ENCODE results near the gene TSEN54.

TSEN54 gene

DNA sequence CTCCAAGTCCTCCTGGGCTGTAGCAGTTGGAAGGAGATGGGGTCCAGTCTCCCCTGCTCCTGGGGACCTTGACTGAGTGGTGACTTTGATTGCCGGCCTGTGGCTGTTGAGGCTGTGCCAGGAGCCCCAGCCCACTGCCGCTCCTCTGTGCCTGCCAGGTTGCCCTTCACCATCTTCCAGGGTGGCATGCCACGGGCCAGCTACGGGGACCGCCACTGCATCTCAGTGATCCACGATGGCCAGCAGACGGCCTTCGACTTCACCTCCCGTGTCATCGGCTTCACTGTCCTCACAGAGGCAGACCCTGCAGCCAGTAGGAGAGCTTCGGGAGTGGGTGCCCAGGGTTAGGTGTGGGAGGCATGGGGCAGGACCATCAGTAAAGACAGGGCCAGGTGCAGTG lies 47.9 kb downstream of the TSEN54 start:
- TF ChIP-seq, protein P1, sequence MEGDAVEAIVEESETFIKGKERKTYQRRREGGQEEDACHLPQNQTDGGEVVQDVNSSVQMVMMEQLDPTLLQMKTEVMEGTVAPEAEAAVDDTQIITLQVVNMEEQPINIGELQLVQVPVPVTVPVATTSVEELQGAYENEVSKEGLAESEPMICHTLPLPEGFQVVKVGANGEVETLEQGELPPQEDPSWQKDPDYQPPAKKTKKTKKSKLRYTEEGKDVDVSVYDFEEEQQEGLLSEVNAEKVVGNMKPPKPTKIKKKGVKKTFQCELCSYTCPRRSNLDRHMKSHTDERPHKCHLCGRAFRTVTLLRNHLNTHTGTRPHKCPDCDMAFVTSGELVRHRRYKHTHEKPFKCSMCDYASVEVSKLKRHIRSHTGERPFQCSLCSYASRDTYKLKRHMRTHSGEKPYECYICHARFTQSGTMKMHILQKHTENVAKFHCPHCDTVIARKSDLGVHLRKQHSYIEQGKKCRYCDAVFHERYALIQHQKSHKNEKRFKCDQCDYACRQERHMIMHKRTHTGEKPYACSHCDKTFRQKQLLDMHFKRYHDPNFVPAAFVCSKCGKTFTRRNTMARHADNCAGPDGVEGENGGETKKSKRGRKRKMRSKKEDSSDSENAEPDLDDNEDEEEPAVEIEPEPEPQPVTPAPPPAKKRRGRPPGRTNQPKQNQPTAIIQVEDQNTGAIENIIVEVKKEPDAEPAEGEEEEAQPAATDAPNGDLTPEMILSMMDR (IDR thresholded peaks at IDR 0.05; ENCODE audit: low read depth, low read length, missing control alignments): no peak
- Histone ChIP-seq H3K36me3 (replicated peaks) (no peaks in the 10 kb centered on the region), H3K27ac (no peak overlapping the region), H3K27me3 (replicated peaks) (no peaks in the 10 kb centered on the region), H3K4me3 (ENCODE audit: low read depth, low read length) (no peak overlapping the region)
- no peak for DNase-seq
- in situ Hi-C loops (cut with HindIII; ENCODE audit: low pct_ligation_motif_present, low sequenced_read_pairs): no loop called here

DNA sequence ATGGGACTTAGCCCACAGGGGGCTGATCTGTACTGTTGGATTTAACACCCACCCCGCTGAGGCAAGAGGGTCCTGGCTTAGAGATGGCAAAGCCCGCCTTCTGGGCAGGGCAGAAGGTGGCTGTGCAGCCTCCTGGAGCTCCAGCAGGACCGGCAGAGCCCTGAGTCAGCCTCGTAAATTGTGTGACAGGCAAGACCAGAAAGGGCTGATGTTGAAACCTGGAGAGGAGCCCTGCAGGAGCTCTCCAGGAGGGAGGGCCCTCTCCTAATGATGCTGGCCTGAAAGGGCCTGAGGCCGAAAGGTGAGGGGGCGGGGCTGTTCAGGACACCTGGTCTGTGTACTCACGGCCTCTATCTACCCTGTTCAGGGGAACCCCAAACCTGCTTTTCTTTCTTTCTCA lies 48.7 kb downstream of the TSEN54 start:
- Histone ChIP-seq H3K36me3 (replicated peaks) (no peaks in the 10 kb centered on the region), H3K27ac (no peak overlapping the region), H3K27me3 (replicated peaks) (no peaks in the 10 kb centered on the region), H3K4me3 (ENCODE audit: low read depth, low read length) (no peak overlapping the region)
- no peak for DNase-seq
- TF ChIP-seq, protein P1 (IDR thresholded peaks at IDR 0.05; ENCODE audit: low read depth, low read length, missing control alignments): no peak
- in situ Hi-C loops (cut with HindIII; ENCODE audit: low pct_ligation_motif_present, low sequenced_read_pairs): no loop called here

DNA sequence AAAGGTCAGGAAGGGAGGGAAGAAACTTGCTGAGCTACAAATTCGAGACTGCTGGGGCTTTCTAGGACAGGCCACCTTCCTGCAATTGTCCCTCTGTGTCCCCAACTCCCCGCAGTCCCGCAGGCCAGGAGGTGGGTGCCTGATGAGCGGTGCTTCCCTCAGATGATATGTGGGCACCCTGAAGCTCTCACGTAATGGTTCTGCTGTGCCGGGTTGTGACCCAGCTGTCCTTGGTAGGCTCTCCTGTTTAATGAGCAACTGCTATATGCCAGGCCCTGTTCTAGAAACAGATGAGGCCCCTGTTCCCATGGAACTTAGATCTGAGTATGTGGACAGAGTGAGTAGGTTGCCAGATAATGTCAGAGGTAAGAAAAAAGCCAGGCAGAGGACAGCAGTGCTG lies 49.3 kb downstream of the TSEN54 start:
- Histone ChIP-seq H3K4me3 (ENCODE audit: low read depth, low read length) (no peak overlapping the region), H3K36me3 (replicated peaks) (no peaks in the 10 kb centered on the region), H3K27me3 (replicated peaks) (no peaks in the 10 kb centered on the region), H3K27ac (no peak overlapping the region)
- DNase-seq: no peak
- in situ Hi-C loops (cut with HindIII; ENCODE audit: low pct_ligation_motif_present, low sequenced_read_pairs): no loop called here
- TF ChIP-seq, protein P1 (IDR thresholded peaks at IDR 0.05; ENCODE audit: low read depth, low read length, missing control alignments): no peak

DNA sequence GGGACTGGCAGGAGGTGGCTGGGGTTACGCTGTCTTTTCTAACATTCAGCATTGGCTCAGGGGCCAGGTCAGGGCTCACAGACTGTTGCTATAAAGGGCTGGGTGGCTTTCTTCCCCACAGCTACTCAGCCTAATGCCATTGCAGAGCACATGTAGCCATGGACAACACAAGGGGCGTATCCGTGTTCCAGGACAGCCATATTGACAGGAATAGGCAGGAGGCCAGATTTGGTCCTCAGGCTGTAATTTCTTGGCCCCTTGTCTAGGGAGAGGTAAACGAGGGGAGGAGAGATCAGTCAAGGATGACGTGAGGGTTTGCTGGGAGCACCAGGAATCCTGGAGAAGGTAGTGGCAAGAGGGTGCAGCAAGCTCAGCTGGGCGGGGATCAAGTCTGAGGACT lies 50.1 kb downstream of the TSEN54 start:
- DNase-seq: no peak
- no peak overlapping the region for H3K27ac ChIP-seq
- no peaks in the 10 kb centered on the region for H3K36me3 ChIP-seq (replicated peaks)
- in situ Hi-C loops (cut with HindIII; ENCODE audit: low pct_ligation_motif_present, low sequenced_read_pairs): no loop called here
- no peak overlapping the region for H3K4me3 ChIP-seq (ENCODE audit: low read depth, low read length)
- no peaks in the 10 kb centered on the region for H3K27me3 ChIP-seq (replicated peaks)
- TF ChIP-seq, protein P1 (IDR thresholded peaks at IDR 0.05; ENCODE audit: low read depth, low read length, missing control alignments): no peak

DNA sequence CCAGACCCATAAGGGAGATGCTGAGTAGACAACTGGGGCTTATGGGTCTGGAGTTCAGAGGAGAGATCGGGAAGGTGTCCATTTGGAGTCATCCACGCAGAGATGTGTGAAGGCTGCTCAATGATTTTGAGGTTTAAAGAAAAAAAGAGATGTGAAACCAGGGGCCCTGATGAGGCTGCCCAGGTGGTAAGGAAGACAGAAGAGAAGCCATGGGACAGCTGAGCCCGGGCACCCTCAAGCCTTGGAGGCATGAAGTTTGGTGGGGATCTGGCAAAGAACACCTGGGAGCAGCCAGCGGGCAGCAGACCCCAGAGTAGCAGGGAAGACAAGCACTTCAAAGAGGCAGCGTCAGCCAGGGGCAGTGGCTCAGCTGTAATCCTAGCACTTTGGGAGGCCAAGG lies 50.5 kb downstream of the TSEN54 start:
- in situ Hi-C loops (cut with HindIII; ENCODE audit: low pct_ligation_motif_present, low sequenced_read_pairs): no loop called here
- no peaks in the 10 kb centered on the region for H3K27me3 ChIP-seq (replicated peaks)
- no peak for DNase-seq
- TF ChIP-seq, protein P1 (IDR thresholded peaks at IDR 0.05; ENCODE audit: low read depth, low read length, missing control alignments): no peak
- no peaks in the 10 kb centered on the region for H3K36me3 ChIP-seq (replicated peaks)
- no peak overlapping the region for H3K4me3 ChIP-seq (ENCODE audit: low read depth, low read length)
- H3K27ac ChIP-seq: no peak overlapping the region

DNA sequence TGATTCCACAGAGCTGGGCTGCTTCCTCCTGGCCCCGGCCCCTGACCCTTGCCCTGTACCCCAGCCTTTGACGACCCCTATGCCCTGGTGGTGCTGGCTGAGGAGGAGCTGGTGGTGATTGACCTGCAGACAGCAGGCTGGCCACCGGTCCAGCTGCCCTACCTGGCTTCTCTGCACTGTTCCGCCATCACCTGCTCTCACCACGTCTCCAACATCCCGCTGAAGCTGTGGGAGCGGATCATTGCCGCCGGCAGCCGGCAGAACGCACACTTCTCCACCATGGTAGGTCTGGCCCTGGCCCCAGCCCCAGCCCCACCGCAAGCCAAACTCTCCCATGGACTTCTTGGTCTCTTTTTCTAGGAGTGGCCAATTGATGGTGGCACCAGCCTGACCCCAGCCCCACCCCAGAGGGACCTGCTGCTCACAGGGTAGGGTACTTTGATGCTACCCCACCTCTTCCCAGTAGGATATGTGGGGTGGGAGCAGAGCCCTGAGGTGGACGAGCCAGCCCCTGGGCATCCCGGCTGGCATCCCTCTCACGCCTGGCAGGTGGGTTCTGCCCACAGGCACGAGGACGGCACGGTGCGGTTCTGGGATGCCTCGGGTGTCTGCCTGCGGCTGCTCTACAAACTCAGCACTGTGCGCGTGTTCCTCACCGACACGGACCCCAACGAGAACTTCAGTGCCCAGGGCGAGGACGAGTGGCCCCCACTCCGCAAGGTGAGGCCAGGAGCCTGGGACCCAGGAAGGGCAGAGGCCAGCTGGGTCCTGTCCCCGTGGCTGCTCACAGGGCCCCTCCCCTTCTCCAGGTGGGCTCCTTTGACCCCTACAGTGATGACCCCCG lies 52.3 kb downstream of the TSEN54 start:
- H3K27ac ChIP-seq: no peak overlapping the region
- no peak for DNase-seq
- no peak overlapping the region for H3K4me3 ChIP-seq (ENCODE audit: low read depth, low read length)
- TF ChIP-seq, protein P1 (IDR thresholded peaks at IDR 0.05; ENCODE audit: low read depth, low read length, missing control alignments): no peak
- H3K27me3 ChIP-seq (replicated peaks): no peaks in the 10 kb centered on the region
- no peaks in the 10 kb centered on the region for H3K36me3 ChIP-seq (replicated peaks)
- in situ Hi-C loops (cut with HindIII; ENCODE audit: low pct_ligation_motif_present, low sequenced_read_pairs): no loop called here
